Measurements from ENCODE around the gene ZNRF3.

ZNRF3 gene

GRCh38 chr22:29103121-29103520, 219.7 kb downstream of the ZNRF3 start:
- DNase-seq, result no peak

DNA sequence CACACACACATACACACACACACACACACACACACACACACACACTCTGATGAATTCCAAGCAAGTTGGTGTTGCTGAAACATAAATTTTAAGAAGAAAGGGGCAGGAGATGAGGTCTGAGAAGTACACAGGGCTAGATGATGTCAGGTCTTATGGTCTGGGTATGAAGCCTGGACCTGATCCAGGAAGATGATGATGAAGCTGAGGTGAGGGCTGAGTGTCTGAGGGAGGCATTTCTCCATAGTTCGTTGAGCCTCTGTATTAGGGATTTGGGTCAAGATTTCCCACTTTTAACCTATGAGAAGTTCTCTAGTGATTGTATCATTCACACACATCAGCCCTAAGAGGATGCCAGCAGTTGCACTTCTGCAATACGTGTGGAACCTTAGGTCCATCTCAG, 222.1 kb downstream of the ZNRF3 start:
- no peak for DNase-seq

DNA sequence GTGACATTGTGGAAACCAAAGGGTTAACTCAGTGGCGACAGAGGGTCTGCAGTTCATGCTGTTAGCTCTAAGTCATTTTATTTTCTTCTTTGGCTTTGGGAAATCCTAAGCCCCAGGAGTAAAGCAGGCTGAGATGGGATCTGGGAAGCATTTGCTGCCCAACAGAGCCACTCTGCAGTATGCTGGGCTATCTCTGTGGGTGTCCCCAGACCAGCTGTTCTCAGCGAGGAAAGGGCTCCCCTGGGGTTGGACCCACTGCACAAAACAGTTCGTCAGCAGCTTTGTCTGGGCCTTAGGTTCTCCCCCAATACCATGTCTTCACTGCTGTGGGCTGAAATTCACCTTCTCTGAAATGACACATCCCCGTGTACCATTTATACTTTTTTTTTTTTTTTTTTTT, 223.5 kb downstream of the ZNRF3 start:
- DNase-seq, result no peak

All from right forelimb (tissue), 1 donor.